ENCODE measurements around the gene SSBP4. TPM values are rescaled to one million over a fixed set of nuclear protein-coding genes. Genes with fewer than 3 reads are reported as not detected.
A peak's percentile ranks its signal among the peaks of the same experiment; 100 is the strongest.

The SSBP4 gene
- total RNA-seq, 1 experiment from 2014 or later: 46.1 TPM

- Histone ChIP-seq H3K27me3 (ENCODE audit: insufficient read depth, low read length) (no peaks in the 10 kb centered on the region), H4K91ac (ENCODE audit: insufficient read length, low read depth, low read length) (no peak overlapping the region)
These were observed 27.6 kb upstream of the SSBP4 start for GRCh38 chr19:18391509-18392075.

More at GRCh38 chr19:18391509-18392075, 27.6 kb upstream of the SSBP4 start:
- WGBS (ENCODE audit: extremely low coverage, insufficient read length, low lambda C conversion rate): no CpG with 5 or more reads among the region's 9 CpGs
- Mint-ChIP-seq H3K4me1 (peaks cover 2 to 3% of the 10 kb centered on the region in 2 experiments; a peak in 2 of 4 replicates), H3K27ac (peak overlapping the region in 1 of 3 experiments; percentile 35; a peak in 1 of 7 replicates), H3K36me3 (ENCODE audit: insufficient read depth in 1 of 3, low read depth in 3 of 3) (peaks cover 0 to 5% (median 5%) of the 10 kb centered on the region in 3 experiments; a peak in 1 of 7 replicates), H3K9me3 (no peaks in the 10 kb centered on the region), H3K4me3 (no peak overlapping the region), H3K27me3 (ENCODE audit: low read depth) (peaks cover 38% of the 10 kb centered on the region)
- Histone ChIP-seq H2BK120ac (ENCODE audit: low read depth, low read length, poor library complexity, severe bottlenecking) (no peak overlapping the region), H3K4ac (ENCODE audit: low read depth, low read length) (no peak overlapping the region), H3K23ac (ENCODE audit: insufficient read length, low read depth, low read length) (no peak overlapping the region), H3K79me2 (ENCODE audit: insufficient read depth, low read length) (no peaks in the 10 kb centered on the region), H4K20me1 (ENCODE audit: control insufficient read depth, insufficient read depth, insufficient read length) (no peaks in the 10 kb centered on the region), H2BK5ac (ENCODE audit: insufficient read length, low read length) (no peak overlapping the region), H3K23me2 (ENCODE audit: insufficient read length, low read depth, low read length, poor library complexity, severe bottlenecking) (no peaks in the 10 kb centered on the region), H2AK5ac (ENCODE audit: insufficient read length, low read length) (no peak overlapping the region), H3K9ac (ENCODE audit: extremely low read depth, insufficient read length, low read length) (no peak overlapping the region), H3K14ac (ENCODE audit: insufficient read depth, low read length) (no peak overlapping the region), H3K18ac (ENCODE audit: insufficient read length, low read depth, low read length) (no peak overlapping the region), H4K8ac (replicated peaks; ENCODE audit: insufficient read length, low read depth, low read length) (no peak overlapping the region), H4K5ac (ENCODE audit: insufficient read length, low read depth, low read length) (no peak overlapping the region), H3K56ac (ENCODE audit: insufficient read length, low read depth, low read length) (no peak overlapping the region), H3K27ac (ENCODE audit: insufficient read length, low read depth, low read length) (no peak overlapping the region), H3K4me2 (ENCODE audit: insufficient read depth, insufficient read length, low read length) (no peak overlapping the region), H2BK15ac (ENCODE audit: low read depth, low read length) (no peak overlapping the region), H3T11ph (ENCODE audit: low read length) (no peak overlapping the region), H2AFZ (ENCODE audit: low read length) (no peak overlapping the region), H3K4me1 (ENCODE audit: insufficient read depth, low read length) (no peaks in the 10 kb centered on the region), H2BK20ac (ENCODE audit: low read depth, low read length, poor library complexity, severe bottlenecking) (no peak overlapping the region), H2BK12ac (ENCODE audit: insufficient read length, low read depth, low read length) (no peak overlapping the region), H3K79me1 (ENCODE audit: insufficient read depth, low read depth, low read length, poor library complexity, severe bottlenecking) (no peaks in the 10 kb centered on the region), H3K9me3 (ENCODE audit: control insufficient read depth, low read depth, low read length) (no peaks in the 10 kb centered on the region)
- no peak for DNase-seq
- TF ChIP-seq CTCF (conservative IDR thresholded peaks at IDR 0.05): no peak

Measured in H9 (cell line).